ENCODE data around the gene VPS13D.

Gene VPS13D

DNA sequence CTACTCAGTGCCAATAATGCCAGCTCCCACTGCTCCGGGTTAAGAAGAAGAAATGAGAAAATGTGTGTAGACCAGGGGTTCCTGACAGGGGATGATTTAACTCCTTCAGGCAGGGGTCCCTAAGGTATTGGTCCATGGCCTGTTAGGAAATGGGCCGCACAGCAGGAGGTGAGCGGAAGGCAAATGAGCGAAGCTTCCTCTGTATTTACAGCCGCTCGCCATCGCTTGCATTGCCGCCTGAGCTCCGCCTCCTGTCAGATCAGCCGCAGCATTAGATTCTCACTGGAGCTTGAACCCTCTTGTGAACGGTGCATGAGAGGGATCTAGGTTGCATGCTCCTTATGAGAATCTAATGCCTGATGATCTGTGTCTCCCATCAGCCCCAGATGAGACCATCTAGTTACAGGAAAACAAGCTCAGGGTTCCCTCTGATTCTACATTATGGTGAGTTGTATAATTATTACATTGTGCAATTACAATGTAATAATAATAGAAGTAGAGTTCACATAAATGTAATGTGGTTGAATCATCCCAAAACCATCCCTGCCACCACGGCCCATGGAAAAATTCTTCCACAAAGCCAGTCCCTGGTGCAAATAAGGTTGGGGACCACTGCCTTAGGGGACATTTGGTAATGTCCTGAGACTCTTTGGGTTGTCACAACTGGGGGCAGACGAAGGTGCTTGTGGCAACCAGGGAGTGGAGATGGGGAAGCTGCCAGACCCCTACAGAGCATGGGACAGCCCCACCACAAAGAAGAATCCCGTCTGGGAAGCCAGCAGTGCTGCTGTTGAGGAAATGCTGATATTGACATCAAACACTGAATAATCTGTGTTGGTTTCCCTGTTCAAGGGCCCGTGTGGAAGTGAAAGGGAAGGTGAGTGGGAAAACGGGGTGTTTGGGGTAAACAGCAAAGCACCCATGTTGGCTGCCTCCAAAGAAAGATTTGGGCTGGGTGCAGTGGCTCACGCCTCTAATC lies 327.4 kb downstream of the VPS13D start:
- H3K36me3 ChIP-seq (ENCODE audit: insufficient read depth, insufficient read length, low read length) = no peaks in the 10 kb centered on the region
- no peaks in the 10 kb centered on the region for H3K9me3 ChIP-seq (ENCODE audit: insufficient read depth, low read length)
- DNase-seq (ENCODE audit: low read depth, low spot score) = no peak
- no peak overlapping the region for H3K9ac ChIP-seq (ENCODE audit: insufficient read length, low read depth)
- H3K27me3 ChIP-seq (ENCODE audit: insufficient read depth, insufficient read length) = no peaks in the 10 kb centered on the region
- no peak overlapping the region for H3K4me3 ChIP-seq (ENCODE audit: insufficient read length, low read depth)
- no peak for TF ChIP-seq SUZ12 (IDR thresholded peaks at IDR 0.05; ENCODE audit: extremely low read depth, insufficient read depth, insufficient read length)
- no peaks in the 10 kb centered on the region for H3K4me1 ChIP-seq (ENCODE audit: insufficient read depth, insufficient read length)

DNA sequence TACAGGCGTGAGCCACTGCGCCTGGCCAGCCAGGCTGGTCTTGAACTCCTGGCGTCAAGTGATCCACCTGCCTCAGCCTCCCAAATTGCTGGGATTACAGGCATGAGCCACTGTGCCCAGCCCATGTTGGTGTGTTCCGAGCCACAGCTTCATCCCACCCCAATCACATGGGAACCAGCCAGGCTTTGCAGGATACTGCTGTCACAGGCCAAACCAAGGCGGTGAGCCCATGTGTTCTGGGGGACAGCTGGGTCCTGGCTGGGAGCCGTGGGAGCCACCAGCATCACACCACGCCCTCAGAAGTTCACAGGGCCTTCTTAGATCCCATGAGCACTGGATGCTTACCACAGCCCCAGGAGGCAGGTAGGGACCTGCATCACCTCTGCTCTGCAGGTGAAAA lies 331.3 kb downstream of the VPS13D start:
- no peaks in the 10 kb centered on the region for H3K36me3 ChIP-seq (ENCODE audit: insufficient read depth, insufficient read length, low read length)
- no peak for DNase-seq (ENCODE audit: low read depth, low spot score)
- H3K4me3 ChIP-seq (ENCODE audit: insufficient read length, low read depth) = no peak overlapping the region
- no peaks in the 10 kb centered on the region for H3K27me3 ChIP-seq (ENCODE audit: insufficient read depth, insufficient read length)
- H3K9me3 ChIP-seq (ENCODE audit: insufficient read depth, low read length) = peaks cover 20% of the 10 kb centered on the region; the same call in 1 of the 2 replicates
- no peak for TF ChIP-seq YY1 (IDR thresholded peaks at IDR 0.05; ENCODE audit: insufficient read depth, insufficient read length)
- no peak for TF ChIP-seq ZNF274 (IDR thresholded peaks at IDR 0.05; ENCODE audit: low read depth, low read length)
- no peak for TF ChIP-seq SUZ12 (IDR thresholded peaks at IDR 0.05; ENCODE audit: extremely low read depth, insufficient read depth, insufficient read length)
- H3K4me1 ChIP-seq (ENCODE audit: insufficient read depth, insufficient read length) = no peaks in the 10 kb centered on the region
- H3K9ac ChIP-seq (ENCODE audit: insufficient read length, low read depth) = no peak overlapping the region

Measured in NT2/D1 (cell line).